ENCODE results near the gene MBNL1.

DNA sequence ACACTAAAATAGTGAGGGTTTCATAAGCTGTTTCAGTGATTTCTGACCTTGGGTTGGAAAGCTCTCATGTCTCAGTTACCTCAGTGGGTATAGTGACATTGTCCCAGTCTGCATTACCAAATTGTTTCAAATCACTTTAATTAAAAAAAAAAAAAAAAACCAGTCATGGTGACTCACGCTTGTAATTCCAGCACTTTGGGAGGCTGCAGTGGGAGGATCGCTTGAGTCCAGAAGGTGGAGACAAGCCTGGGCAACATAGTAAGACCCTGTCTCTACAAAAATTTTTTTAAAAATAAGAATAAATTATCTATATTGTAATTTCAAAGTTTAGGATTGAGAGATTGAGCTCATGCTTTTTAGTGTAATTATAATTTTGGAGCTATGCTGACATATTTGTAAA lies 78.0 kb downstream of the MBNL1 start:
- TF ChIP-seq EZH2 (IDR thresholded peaks at IDR 0.05) (no peak), POLR2AphosphoS5 (IDR thresholded peaks at IDR 0.05; ENCODE audit: borderline replicate concordance, low read depth, low read length) (no peak)
